NCI-H1092 treated with DMSO at 0.1 percent for 48 hours (cell line): Measurements from ENCODE around the gene NANOS1.

Experiments
- DNase-seq: peaks from one replicate; lab custom pipeline; 2025; lab: John Stamatoyannopoulos, UW

NANOS1 gene

GRCh38 chr10:119029613-119030420, at the start of gene NANOS1:
NANOS1 (plus strand) TSS chr10:119029714; CDS start chr10:119029802, 88 bp downstream.
- DNase-seq: peak; percentile 51

- DNase-seq: no peak
Measured at GRCh38 chr10:118980135-118980865, 49.2 kb upstream of the NANOS1 start.

- DNase-seq: no peak
Measured at GRCh38 chr10:118980870-118981269, 48.6 kb upstream of the NANOS1 start.

- DNase-seq: no peak
Measured at GRCh38 chr10:118981946-118982345, 47.6 kb upstream of the NANOS1 start.

GRCh38 chr10:118982366-118982765, 47.1 kb upstream of the NANOS1 start:
- no peak for DNase-seq

- peak; percentile 64 for DNase-seq
Measured at GRCh38 chr10:118983263-118983662, 46.3 kb upstream of the NANOS1 start.

GRCh38 chr10:118985576-118985975, 43.9 kb upstream of the NANOS1 start:
- DNase-seq: no peak

- DNase-seq: no peak
Measured at GRCh38 chr10:118986815-118987790, 42.4 kb upstream of the NANOS1 start.

- peak; percentile 73 for DNase-seq
Measured at GRCh38 chr10:118990326-118990725, 39.2 kb upstream of the NANOS1 start.

GRCh38 chr10:118992496-118992895, 37.0 kb upstream of the NANOS1 start:
- DNase-seq: no peak

- no peak for DNase-seq
Measured at GRCh38 chr10:118993214-118993613, 36.3 kb upstream of the NANOS1 start.

- DNase-seq: no peak
Measured at GRCh38 chr10:118994321-118994720, 35.2 kb upstream of the NANOS1 start.

GRCh38 chr10:118995739-118996138, 33.8 kb upstream of the NANOS1 start:
- no peak for DNase-seq

GRCh38 chr10:118997379-118997778, 32.1 kb upstream of the NANOS1 start:
- no peak for DNase-seq

GRCh38 chr10:118998183-118998582, 31.3 kb upstream of the NANOS1 start:
- no peak for DNase-seq

- DNase-seq: no peak
Measured at GRCh38 chr10:119001717-119002500, 27.6 kb upstream of the NANOS1 start.

- DNase-seq: no peak
Measured at GRCh38 chr10:119003572-119004289, 25.8 kb upstream of the NANOS1 start.

GRCh38 chr10:119005362-119006043, 24.0 kb upstream of the NANOS1 start:
- DNase-seq: no peak

- peak; percentile 12 for DNase-seq
Measured at GRCh38 chr10:119006451-119007210, 22.9 kb upstream of the NANOS1 start.
